HuH-7 (cell line): ENCODE measurements around the gene TMEM81.

Experiments
- DNase-seq: peaks from one replicate; pipeline ENCODE4 v3.0.0; 2011; ENCODE audit warnings: low spot score

The TMEM81 gene

DNA sequence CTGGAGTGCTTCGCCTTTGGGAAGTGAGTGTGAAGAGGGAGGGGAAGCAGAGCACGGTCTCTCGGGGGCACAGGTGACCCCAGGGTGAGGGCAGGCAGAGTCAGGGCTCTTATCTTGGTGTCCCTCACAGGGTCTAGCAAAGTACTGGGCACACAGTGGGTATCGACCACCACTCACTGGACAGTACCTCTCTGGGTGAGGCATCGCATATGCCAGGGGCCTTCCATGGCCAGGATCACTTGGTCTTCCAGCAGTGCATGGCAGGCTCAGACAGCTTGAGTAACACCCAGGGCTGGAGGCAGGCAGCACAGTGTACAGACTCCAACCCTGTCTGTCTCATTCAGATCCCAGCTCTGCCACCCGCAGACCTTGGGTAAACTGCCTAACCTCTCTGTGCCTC, 24.6 kb downstream of the TMEM81 start:
- DNase-seq, result no peak

DNA sequence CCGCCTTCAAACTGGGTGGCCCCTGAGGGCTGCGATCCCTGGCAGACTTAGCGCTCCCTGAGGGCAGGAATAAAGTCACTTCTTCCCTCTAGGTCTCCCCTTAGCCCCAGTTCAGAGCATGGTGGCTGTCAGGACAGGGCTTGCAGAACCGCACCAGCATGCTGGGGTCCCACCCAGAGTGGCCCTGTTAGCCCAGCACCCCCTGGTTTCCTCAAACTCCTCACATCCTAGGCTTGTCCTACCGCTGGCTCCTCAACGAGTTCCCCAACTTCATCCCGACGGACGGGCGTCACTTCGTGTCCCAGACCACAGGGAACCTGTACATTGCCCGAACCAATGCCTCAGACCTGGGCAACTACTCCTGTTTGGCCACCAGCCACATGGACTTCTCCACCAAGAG, 25.4 kb downstream of the TMEM81 start:
- no peak for DNase-seq

DNA sequence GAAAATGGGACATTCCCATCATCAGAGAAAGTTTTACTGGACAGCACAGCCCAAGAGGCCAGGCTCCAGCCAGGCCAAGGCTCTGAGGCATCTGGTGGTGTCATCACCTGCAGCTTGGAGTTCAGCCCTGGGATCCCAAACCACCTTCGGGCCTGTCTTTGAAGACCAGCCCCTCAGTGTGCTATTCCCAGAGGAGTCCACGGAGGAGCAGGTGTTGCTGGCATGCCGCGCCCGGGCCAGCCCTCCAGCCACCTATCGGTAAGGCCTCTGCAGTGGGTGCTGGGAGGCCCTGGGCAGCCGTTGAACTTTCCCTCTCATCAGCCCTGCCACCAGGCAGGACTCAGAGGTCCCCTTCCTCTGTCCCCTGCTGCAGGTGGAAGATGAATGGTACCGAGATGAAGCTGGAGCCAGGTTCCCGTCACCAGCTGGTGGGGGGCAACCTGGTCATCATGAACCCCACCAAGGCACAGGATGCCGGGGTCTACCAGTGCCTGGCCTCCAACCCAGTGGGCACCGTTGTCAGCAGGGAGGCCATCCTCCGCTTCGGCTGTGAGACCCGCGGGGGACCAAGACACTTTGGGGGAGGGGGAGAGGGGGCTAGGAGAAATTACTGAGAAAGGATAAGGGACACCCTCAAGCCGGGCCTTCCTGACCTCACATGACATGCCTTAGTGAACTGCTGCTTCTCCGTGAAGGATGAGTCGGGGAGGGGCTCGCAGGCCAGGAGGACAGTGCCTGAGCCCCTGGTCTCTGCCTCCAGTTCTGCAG, 26.3 kb downstream of the TMEM81 start:
- no peak for DNase-seq

DNA sequence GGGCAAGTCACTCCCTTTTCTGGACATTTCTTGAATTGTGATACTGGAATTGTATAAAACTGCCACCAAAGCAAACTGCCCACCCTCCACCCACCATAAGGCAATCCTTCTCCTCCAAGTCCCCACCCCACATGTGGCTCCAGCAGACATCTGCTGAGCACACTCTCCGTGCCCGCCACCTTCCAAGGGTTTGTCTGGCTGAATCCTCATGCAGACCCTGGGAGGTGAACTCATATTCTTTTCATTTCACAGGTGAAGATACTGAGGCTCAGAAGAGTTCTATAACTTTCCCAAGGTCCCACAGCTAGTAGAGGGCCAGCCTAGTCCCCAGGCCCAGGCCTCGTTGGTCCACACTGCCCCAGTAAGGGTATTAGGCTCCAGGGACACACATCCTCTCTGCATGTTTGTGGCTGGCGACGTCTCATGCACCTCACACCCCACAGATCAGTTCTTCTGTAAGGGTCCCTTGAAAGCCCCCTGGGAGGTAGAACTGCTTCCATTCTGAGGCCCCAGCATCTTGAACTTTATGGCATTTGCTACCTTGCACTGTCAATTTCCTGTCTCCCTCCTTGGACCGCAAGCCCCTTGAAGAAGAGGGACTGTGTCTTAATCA, 27.2 kb downstream of the TMEM81 start:
- no peak for DNase-seq

DNA sequence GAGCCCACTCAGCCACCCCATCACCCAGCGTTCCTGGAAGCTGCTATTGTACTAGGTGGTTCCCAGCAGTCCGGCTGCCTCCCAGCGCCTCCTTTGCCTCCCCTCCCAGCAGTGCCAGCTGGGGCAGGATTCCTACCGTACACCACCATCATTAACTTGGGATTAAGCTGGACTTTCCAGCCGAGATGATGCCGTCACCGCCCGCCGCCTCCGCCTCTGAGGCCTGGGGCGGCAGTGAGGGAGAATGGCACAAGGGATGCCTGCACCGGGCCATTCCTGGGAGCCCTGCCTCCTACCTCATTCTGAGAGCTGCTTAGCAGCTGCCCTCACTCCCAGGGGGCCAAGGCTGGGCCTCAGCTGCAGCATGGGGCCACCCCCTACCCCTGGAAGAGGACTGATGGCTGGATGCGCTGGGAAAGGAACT, 28.1 kb downstream of the TMEM81 start:
- DNase-seq, result no peak

DNA sequence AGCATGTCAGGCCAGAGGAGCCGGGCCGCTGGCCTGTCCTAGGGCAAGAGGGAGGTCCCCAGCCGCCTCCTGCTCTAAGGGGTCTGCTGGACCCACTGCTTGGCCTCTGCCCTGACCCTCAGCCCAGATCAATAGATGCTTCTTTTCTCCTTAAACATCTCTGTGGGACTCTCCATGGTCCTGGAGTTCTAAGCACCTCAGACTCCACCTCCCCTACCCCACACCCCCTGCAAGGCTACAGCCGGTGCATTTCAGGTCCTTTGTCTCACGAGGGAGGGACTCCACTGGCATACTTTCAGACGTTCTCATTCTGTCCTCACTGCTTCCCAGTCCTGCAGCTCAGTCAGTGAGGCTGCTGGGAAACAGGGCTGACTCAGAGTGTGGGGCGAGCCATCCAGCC, 30.2 kb downstream of the TMEM81 start:
- DNase-seq, result no peak

DNA sequence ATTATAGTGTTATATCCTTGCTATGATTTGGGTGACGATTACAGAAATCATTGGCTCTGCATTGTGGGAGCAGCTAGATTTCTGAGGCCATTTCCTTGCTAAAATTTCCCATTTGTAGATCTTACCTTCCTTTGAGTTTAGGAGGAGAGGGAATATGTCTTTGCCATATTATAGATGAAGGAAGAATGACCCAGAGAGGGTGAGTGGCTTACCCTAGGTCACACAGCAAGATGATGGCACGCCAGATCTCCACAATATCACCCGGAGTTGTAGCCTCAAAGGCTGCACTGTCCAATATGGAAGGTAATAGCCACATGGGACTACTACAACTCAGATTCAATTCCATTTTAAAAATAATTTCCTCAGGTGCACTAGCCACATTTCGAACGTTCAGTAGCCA, 31.0 kb downstream of the TMEM81 start:
- no peak for DNase-seq

DNA sequence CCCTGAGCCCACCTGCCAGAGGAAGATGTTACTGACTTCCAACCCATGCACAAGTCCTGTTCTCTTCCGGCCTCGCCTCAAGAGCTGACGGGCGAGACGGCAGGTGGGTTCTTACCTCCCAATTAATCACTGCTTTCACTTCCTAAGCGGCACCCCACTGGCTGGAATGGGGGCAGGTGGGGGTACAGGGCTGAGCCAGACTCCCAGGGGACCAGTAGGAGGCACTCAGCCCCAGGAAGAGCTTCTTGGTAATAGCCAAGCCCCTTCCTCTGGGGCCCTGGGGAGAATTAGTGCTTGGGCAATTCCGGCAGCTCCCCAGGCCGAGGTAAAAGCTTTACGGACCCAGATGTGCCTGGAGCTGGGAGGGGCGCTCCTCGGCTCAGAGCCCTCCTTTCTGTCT, 31.6 kb downstream of the TMEM81 start:
- no peak for DNase-seq

DNA sequence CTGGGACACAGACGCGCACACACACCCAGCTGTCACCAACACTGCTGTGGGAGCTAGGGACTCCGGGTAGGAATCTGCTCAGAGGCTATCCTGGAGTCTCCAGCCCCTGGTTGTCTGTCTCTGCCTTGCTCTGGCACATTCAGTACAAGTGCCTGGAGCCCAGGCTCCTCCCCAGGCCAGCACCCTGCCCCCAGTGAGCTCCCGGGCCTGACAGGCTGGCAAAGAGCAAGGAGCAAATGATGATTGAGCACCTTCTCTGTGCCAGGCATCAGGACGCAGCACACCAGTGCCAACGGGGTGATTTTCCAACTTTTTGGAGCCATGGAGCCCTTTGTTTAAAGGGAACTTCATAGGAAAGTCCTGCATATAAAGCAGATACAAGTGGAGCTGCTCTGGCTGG, 34.8 kb downstream of the TMEM81 start:
- no peak for DNase-seq

DNA sequence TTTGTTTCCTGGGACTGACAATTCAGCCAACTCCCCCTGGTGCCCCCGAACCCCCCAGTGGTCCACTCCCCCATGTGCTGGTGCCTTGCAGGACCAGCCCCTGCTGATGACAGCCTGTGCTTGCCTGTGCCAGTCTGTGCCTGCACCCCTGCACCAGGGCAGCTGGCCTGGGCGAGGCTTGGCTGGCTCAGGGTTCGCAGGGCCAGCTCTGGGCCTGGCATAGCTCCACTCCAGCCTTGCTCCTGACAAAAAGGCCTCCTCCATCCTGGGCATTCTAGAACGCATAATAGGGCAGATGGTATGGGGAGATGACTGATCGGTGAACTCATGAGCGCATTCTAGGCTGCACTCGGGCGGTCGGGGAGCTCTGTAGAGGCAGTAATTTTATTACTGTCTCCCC, 35.9 kb downstream of the TMEM81 start:
- DNase-seq, result no peak

DNA sequence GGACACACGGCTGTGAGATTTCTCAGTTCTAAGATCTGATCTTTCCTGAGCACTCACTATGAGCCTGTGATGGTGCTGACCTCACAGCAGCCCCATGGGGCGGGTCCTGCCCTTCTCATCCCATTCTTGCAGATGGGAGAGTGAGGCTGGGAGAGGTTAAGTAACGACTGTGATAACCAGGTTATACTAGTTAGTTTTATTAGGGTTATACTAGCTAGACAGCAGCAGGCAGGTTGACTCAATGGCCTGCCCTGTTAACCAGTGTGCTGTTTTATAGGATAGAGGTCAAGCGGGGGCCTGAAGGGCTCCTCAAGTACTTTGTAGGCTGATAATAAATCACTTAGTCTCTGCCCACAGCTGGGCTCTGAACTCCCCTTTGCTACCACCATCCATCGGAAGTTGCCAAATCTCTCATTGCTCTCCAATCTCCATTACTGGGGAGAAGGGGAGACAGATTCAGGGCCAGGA, 36.5 kb downstream of the TMEM81 start:
- DNase-seq, result no peak

DNA sequence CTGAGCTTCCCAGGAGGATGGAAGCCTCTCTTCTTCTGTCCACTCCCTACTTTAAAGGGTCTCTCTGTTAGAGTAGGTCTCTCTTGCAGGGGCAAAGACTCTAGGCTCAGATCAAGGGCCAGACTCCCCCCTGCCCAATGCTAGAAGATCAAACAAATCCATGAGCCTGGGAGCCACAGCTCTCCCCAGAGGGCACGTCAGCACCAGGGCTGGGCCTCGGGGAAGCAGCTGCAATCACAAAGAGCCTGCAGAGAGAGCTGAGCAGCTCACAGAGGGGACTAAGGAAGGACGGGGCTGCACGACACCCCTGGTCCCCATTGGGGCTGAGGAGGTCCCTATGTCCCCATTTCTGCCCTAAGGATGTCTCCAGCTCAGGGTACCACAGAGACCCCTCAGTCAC, 37.4 kb downstream of the TMEM81 start:
- no peak for DNase-seq

DNA sequence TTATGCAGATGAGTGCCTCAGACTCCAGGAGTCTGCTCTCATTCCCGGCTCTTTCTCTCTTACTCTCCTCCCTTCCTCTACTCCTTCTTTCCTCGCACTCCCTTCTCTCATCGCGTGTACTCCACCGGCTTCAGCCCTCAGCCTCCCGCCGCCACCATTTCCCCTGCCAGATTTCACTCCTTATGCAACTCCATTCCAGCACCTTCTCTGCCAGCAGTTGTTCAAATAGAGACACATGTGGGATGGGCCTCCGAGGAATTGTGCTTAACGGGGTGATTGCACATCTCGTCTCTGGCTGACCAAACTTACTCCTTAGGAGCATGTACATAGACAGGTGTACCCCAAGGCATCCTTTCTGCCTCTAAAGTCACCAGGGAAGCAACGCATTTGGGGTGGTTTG, 39.1 kb downstream of the TMEM81 start:
- DNase-seq, result no peak

DNA sequence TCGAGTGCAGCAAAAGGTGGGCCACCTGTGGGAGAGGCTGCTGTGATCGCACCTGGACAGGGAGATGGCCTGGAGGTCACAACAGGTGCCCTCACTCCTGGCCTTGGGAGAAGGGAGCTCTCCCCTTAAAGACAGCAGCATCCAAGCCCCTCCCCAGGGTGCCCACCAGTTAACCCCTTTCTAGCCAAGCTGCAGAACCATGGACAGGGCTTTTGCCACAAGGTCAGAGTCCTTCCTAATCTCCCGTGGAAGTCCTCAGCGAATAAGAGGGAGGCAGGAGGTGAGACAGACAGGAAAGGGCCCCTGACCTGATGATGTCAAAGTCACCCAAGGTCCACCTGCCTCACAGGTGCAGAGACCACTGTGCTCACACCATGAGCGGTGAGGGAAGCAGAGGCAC, 39.5 kb downstream of the TMEM81 start:
- no peak for DNase-seq

DNA sequence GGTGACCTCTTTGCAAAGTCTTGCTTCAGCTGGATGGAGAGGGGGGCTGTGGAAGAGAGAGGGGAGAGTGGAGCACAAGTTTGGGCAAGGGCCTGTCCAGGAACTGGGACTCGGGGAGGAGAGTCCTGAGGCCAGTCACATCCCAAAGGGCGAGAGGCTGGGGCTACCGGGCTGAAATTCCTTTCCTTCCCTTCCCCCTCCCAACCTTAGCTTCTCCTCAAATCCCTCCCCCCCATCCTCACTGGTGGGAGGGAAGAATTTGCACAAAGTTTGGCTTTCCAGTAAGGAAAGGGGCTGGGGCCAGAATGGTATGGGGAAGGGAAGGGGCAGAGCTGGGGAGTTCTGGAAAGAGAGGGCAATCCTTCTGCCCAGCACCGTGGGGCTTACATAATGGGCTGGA, 40.4 kb downstream of the TMEM81 start:
- no peak for DNase-seq

DNA sequence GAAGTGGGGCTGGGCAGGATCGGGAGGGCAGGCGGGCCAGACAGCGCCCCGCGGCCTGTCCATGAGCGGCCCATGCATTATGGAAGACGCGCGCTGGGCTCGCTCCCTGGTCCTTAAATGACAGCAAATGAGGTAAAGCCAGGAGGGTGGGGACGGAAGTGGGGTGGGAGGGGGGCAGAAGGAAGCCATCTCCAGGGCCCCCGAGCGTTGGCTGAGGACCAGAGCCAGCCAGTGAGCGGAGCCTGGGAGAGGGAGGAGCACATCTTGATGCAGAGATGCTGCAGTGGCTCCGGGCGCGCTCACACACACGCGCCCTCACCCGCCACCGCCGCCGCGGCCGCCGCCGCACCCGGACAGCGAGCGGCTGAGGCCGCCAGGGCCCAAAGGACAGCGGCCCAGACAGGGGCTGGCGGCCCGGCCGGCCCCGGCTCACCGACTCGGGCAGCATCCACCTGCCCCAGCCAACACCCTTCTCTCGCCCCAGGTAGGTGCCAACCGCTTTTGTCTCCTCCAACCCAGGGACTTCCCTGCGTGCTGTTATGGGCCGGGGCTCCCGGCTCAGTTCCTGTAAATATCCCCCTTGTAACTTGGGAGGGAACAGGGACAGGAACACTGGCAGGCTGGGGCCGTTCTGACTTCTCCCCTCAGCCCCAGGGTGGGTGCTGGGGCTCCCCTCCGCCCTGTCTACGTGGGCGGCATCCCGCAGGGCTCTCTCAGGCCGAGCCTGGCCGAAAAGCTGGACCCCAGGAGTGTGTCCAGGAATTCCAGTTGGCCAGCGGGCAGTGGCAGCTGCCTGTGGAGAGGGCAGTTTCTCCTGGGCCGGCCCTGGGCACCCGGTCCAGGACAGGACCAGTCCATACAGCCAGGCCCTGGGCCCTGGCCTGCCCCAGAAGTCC, 41.1 kb downstream of the TMEM81 start, which contains the start of gene CNTN2:
Gene CNTN2, plus strand, starts transcription at position 302 of the 896 bp plus-strand sequence. CDS start 9,974 bp downstream, outside the sequence.
- no peak for DNase-seq

DNA sequence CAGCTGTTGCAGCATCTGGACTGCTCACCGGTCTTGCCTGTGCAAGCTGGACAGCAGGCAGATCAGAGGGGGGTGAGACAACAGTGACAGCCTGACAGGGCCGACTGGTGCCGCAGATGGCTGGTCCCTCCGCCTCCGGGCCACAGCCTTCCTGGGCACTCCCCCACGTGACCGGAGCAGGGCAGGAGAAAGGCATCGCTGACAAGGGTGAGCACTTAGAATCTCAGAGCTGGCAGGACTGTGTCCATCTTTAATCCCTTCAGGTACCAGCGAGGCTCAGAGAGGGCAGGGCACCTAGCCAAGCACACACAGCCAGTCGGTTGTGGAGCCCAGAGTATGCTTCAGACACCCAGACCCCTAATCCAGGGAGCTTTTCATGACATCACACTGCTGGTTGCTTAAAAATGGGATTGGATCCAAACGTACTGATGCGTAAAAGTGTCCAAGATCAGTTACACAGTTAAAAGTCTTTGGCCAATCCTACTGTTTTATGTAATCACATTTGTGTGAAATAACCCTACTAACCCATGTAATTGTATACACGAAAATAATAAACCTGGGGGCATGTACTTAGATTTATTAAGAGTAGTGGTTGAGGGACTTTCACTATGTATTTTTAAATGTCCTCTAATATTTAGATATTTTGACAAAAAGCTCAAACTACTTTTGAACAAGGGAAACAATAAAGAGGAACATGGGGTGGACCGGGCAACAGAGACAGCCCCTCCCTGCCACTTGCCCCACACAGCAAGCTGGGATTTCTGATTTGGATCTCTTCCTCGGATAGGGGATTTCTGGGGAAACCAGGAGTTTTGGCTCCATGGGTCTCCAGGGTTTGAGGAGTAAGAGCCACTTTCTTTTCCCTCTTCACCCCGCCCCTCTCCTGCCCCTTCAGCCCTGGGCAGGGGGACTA, 42.0 kb downstream of the TMEM81 start:
- DNase-seq, result no peak

DNA sequence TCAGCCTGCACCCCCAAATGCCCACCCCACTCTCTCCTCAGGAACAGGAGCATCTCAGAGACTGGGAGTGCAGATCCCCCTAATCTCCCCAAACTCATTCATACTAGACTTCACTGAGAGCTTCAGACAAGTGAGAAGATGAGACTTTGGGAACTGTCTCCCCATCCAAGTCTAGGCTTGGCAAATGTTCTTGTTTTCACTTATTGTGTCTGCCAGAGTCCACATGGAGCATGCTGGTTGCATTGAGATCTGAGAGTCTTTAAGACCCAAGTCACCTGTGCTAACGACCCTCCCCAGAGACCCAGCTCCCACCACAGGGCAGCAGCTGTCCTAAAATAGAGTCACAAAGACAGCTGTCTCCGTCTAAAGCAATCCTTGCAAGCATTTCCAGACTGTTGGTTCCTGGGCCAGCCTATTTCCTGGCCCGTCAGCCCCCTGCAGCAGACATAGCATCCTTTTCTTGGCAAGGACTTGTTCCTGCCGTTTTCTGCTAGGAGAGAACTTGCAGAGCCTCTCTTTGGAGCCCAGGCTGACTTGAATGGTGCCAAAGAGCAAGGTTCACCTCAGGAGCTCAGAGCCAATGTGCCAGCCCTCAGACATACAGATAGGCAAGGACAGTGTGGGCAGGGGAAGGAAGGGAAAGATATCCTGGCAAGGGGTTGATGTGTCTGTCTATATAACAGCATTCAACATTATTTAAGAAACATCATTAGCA, 43.1 kb downstream of the TMEM81 start:
- DNase-seq, result no peak

DNA sequence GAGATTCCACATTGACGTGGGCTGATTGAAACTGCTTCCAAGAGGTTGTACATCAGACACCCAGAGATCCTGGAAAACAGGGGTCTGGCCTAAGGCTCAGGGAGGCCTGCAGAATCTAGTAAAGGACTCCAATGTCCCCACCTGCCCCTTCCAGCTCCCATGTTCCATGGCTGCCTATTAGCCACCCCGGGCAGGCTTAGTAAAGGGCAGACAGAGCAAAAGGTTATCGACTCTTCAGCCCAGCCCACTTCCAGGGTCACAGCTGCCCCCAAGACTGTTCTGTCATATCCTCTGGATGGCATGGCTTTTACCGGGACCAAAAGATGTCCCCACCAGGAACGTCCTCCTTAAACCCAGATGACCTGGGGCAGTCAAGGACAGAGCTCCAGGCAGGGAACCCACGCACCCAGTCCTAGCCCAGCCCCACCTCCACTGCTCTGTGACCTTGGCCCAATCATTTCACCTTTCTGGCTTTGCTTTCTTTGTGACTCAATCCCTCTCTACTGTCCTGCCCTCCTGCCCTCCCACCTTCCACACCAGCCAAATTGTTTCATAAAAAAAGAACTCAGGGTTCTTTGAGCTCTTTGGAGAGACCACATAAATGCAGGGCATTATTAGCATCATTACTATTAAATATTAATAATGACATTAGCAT, 46.0 kb downstream of the TMEM81 start:
- no peak for DNase-seq

DNA sequence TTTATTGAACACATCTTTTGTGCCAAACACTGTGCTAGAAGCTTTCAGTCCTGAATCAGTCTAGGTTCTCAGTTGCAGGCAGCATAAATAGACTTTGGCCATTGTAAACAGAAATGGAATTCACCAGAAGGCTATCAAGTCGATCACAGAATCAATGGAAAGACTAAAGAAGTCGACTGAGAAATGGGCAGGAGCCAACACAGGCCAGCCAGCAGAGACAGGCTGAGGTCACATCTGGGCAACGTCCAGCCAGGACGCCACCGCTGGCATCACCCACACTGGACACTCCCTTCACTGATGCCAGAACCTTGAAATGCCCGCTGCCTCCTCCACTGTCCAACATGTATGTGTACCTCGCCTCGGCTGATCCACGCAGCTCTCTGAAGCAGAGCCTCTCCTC, 46.7 kb downstream of the TMEM81 start:
- DNase-seq, result no peak
